ENCODE measurements around the gene HPCAL1.

HPCAL1 gene

DNA sequence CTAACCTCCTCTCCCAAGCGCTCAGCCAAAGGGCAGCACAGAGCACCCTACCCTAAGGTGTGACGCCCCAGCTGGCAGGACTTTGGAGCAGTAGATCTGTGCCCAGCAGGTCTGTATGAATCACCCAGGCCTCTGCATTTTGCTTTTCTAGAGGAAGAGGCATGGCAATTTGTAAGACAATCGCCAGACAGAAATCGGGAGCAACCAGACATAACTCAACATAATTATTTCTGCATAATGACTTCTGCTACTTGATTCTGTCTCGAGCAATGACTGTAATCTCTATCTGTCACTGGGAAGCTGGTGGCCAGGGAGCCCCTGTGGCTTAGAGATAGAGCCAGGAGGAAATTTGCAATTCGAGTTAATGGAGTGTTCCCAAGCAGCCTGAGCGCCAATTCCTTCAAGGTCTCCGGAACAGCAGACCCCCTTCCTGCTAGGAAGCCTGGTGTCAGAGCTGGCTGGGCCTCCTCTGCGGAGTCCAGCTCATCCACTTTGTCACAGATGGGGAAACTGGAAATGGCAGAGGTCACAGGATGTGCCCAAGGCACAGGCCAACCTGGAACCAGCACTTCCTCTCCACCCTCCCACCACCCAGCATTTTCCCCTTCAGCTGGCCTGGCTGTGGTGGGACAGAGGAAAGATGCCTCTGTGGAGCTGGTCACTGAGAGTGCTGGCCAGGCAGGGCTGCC lies 90.4 kb downstream of the HPCAL1 start:
- no peak for DNase-seq

DNA sequence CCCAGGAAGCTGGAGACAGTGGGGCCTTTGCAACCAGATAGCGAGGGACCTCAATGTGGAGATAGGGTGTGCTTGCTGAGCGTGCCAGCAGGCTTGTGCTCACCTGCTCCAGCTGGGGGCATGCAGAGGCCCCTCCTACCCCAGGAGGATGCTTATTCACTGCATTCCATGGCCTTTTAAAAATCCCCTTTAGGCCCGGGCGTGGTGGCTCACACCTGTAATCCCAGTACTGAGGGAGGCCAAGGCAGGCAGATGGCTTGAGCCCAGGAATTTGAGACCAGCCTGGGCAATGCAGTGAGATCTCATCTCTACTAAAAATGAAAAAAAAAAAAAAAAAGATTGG lies 90.9 kb downstream of the HPCAL1 start:
- DNase-seq, result no peak

DNA sequence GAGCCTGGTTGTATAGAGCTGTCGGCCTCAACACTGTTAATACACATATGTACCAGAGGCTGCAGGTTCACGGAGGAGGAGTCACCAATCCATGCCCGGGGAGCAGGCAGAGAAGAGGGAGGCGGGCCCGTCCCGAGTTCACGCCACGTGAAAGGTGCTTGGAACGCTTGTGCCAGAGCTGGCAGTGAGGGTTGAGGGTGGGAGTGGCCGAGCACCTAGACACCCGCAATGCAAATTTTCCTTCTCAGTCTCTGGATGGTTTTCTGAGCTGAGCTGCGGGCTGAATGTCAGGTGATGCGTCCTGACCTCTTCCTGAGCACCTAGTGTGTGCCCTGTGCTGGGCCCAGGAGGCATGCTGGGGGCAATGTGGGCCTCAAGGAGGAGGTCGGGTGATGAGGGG lies 93.2 kb downstream of the HPCAL1 start:
- DNase-seq, result no peak

DNA sequence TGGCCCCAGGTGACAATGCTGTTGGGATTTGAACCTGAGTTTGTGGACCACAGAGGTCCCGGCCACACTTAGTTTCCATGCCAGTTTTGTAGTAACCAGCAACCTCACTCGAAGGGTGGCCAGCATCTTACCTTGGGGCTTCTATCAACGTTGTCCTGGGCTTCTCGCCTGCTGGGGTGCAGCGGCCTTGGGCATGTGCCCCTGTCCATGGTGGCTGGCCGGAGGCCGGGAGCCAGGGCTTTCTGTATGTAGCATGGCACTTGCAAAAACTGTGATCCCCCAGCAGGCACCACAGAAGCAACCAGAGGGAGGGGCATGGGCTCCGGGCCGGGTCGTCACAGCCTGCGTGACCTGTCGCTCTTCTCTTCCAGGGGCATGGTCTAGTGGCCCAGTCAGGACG lies 93.8 kb downstream of the HPCAL1 start:
- DNase-seq, result no peak

DNA sequence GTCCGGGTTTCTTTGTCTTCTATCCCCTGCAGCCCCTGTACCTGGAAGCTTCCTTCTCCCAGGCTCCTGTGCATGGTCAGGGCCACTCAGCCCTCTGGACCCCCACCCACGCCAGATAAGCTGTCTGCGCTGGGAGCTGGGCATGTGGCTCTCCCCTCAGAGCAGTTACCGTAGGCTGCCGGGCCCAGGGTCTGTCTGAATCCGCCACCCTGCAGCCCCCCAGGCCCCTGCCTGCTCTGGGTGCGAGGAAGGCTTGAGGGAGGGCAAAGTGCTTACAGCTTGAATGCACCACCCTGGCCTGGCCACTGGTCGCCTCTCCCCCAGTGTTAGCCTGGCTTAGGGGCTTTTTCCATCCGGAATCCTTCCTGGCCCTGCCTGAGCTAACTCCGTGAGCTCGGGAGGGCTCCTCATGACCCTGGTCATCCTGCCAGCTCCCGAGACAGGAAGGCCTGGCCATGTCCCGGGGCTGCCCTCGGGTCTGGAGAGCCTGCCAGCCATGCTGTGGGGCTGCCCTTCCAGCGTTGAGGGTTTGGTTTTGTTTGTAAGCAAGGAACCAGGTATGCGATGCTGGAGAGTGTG lies 94.7 kb downstream of the HPCAL1 start:
- DNase-seq, result no peak

DNA sequence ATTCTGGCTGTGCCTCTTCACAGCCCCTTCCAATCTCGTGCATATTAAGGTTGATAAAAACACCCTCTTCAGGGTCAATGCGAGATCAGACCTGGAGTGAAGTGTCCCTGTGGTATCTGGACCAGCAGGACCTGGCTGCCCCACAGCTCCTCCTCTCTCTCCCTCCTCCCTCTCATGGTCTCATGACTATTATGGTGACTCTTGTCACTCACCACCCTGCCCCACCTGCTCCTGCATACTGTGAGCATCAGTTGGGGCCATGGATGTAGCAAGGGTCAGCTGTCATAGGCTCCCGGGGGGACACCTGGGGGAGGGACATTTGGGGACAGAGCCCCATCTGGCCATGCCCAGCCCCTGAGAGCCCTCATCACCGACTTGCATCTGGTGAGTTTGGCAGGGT lies 95.2 kb downstream of the HPCAL1 start:
- peak; percentile 65 for DNase-seq

DNA sequence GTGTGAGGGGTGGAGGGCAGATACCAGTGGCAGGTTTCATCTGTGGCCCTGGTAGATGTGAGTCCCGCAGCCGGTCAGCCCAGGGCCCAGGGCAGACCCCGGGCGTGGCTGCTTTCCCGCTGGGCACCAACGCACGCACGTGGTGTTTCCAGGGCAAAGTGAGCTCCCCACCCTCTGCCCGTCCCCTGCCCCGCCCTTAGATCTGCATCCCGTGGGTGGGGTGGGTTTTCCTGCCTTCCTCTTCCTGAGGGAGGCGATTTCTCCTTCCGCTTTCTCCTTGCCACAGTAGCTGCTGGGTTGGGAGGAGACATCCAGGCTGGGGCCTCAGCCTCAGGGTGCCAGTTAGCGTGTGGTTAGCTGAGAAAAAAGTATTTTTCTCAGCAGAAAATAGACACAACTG lies 95.8 kb downstream of the HPCAL1 start:
- DNase-seq, result no peak

DNA sequence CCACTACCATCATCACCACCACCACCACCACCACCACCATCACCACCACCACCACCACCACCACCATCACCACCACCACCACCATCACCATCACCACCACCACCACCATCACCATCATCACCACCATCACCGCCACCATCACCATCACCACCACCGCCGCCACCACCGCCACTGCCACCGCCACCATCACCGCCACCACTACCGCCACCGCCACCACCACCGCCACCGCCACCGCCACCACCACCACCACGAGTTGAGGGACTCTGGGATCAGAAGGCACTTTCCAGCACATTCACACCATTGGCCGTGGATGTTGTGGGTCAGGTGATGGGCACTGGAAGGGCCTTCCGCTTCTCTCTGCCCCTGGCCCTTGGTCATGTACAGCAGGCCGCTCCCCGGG lies 96.7 kb downstream of the HPCAL1 start:
- DNase-seq, result no peak

DNA sequence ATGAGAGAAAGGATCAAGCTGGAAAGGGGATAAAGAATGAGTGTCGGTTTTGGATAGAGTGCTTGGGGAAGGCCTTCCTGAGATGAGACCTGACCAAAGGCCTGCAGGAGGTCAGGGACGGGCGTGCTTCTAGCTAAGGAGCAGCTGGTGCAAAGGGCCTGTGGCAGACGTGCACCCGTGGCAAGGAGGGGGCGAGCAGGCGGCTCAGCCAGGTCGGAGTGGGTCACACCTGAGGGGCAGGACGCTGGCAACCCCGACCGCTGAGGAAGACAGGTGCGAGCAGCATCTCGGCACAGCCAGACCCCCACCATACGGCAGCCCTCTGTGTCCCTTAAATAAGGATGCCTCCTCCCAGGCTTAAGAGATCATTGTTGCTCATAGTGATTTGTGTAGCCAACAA lies 97.3 kb downstream of the HPCAL1 start:
- DNase-seq, result no peak

DNA sequence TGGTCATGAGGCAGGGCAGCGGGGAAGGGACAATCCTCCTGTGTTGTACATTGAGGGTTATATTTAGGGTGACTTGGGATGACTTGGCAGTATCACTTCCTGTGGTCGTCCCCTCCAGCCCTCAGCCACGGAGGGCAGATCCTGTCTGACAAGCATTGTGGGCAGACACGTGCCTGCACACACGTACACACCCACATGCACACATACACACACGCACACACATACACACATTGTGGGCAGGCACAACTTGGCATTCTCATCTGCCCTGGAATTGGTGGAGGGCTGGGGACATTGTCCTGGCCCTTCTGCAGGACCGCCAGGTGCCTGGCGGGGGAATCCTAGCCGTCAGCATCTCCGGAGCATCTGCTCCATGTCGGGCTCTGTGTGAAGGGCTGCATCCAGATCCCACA lies 97.9 kb downstream of the HPCAL1 start:
- no peak for DNase-seq

DNA sequence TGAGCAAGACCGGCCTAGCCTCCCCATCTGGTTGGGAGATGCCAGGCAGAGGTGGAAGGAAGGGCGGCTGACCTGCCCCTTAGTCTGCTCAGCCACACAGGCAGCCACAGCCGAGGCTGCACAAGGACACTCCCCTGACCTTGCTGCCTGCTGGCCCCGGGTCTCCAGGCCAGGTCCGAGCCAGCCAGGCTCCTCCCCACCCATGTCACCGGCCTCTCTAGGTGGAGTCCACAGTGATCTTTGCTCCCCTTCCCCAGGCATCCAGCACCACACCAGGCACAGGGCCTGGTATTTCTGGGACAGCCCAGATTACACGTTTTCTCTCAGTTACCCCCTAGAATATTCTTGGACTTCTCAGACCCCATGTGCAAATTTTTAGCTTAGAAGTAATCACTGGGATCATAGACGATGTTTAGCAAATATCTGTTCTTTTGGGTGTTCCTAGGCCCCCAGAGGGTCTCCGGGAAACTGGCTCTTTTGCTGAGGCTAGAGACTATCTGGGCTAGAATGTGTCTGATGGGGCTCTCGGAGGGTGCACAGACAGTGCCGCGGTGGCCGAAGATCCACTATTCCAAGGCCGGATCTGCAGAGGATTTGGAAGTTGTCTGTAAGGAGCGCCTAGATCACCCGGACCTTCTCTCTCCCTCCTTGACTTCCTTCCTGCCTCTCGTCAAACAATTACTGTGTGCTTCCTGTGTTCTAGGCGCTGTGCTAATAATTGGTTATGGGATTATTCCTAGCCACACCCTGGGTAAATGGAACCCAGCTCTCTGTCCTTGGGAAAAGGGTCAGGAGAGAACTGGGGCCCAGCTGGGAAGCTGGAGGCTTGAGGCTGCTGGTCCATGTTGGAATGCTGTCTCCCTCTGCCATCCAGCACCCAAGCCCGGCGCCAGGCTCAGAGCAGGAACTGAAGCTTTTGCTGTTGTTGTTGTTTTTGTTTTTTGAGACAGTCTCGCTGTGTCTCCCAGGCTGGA lies 98.6 kb downstream of the HPCAL1 start:
- no peak for DNase-seq

DNA sequence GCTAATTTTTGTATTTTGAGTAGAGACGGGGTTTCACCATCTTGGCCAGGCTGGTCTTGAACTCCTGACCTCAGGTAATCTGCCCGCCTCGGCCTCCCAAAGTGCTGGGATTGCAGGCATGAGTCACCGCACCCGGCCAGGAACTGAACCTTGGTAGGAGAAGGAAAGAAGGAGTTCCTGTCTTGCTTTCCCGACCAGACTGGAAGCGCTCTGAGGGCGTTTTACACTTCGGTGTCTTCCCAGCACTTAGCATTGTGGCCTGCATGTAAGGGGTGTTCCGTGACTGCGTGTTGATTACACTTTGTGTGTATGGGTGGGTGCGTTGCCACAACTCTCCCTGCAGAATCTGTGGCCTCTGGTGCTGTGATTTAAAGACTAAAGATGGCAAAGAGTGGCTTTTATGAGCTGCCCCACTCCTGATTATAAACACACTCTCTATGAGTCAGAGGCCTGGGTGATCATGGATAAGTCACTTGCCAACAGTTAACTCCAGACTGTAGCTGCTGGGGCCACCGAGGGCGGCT lies 99.4 kb downstream of the HPCAL1 start:
- no peak for DNase-seq

DNA sequence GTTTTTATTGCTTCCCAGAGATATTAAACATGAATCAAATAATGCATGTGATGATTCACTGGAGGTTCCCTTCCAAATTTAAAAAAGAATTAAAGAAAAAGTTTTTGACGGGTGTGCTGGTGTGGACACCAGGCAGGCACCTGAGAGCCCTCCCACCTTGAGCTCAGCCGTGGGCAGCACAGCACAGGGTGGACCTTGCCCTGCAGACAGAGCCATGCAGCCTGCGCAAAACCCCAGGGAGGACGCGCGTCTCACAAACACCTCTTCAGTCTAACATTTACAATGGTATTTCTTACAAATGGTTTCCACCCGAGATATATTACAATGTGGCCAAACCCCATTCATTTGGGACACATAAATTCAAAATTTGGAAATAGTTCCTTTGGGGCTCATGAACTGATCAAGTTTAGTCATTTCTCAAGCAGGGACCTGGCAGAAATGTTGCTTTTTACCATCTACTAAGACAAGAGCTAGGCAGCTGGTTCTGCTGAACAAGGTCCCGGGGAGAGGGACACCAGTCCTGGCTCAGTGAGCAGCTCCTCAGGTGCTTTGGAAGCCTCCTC lies 100.0 kb downstream of the HPCAL1 start:
- no peak for DNase-seq

DNA sequence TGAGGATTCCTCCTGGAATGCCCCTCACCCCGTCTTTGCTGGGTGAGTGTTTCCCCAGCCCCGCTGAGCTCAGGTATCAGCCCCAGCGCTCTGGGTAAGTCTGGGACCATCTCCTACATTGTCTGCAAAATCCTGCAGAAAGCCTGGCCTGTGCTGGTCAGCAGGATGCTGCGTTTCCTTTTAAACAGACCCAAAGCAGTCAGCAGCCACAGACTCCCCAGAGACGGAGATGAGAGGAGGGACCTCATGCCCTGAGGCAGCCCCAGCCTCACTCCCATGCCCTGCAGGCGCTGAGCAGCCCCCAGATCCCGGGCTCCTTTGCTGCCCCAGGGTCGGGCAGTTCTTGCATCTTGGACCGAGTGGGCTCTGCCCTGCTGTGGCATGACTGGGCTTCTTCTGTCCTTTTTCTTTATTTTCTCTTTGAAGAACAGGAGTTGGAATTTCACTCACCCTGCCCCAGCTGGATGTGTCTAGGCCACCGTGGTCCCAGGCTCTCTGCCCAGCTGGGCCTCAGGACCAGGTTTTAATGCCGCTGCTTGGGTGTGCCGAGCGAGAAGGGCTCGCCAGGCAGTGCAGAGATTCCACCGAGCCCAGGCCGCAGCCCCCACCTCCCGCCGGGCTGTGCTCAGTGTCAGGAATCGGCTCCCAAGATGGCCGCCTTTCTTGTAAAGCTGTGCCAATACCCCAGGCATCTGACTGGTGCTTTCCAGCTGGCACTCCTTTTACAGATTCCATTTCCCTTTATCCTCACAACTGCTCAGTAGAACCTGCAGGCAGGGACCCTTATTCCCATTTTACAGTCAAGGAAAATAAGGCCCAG lies 101.8 kb downstream of the HPCAL1 start:
- DNase-seq, result no peak

DNA sequence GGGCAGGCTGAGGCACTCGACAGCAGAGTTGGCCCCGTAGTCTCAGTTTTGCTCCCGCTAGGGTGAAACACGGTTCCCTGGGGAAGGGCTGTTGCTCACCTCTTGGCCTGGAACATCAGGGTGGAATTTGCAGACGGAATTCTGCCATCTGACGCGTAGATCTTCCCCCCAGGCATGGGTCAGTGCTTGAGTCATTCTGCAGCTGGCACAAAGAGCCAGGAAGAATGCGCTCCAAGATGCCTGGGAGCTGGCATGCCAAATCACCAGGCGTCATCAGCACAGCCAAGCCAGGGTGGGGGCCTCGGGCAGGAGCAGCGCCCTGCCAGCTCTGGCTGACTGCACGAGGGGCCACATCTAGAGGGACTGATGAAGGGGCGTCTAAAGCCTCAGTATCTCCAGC lies 102.7 kb downstream of the HPCAL1 start:
- no peak for DNase-seq

DNA sequence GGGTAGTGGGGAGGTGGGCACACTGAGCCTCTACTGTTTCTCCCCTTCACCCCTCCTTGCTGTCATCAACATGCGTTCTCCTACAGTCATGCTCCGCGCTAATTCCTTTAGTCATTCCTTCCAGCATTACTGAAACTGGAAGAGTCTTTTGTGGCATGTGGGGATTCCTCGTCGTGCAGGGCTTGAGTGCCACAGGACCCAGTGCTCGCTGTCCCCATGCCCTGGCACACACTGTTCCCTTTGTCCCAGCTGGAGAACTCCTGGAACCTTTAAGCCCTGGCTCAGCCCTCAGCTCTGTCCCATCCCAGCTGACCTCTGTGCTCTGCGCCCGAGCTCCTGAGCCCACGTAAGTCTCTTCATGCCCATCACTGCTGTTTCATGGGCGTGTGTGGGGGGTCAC lies 103.3 kb downstream of the HPCAL1 start:
- DNase-seq, result no peak

DNA sequence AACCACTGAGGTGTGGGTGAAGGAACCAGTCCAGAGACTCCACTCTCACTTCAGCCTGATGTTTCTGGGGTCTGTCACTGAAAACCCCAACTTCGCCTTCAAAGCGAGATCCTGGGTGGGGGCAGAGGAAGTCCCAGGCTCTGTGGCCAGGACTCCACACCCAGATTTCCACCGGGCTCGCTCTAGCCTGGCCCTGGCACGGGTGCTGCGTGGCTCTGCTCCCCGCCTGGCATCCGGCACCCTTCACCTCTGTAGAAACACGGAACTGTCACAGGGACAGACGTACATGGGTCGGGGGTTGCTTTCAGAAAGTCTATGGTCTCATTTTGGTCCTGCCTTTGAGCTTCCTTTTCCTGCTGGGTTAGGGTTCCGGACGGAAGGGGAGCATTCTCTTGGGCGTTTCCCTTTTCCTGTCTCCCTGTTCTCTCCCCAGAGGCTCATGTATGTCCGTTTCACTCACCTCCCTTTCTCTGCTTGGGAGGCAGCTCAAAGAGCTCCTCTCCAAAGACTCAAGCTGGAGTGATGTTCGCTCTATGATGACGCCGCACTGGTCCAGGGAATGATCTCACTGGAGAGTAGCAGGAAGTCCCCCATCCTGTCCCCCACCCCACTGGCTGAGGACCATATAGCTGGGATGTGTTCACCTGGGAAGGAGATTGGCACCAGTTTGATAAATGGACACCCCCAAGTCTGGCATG lies 103.9 kb downstream of the HPCAL1 start:
- DNase-seq, result no peak

DNA sequence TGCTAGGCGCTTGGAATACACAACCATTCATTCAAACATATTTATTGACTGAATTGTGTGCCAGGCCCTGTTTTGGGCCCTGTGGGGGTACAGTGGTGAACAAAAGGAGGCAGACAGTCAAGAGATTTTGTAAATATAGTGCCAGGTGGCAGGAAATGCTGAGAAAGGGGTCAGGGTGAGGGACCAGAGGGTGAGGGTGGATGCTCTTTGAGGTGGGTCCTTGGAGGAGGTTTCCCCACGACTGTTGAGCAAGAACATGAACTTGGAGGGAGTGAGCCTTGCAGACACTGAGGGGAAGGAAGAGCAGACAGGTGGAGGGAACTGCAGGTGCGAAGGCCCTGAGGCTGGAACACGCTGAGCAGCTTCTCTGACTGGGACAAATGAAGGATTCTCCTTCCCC lies 104.7 kb downstream of the HPCAL1 start:
- no peak for DNase-seq

DNA sequence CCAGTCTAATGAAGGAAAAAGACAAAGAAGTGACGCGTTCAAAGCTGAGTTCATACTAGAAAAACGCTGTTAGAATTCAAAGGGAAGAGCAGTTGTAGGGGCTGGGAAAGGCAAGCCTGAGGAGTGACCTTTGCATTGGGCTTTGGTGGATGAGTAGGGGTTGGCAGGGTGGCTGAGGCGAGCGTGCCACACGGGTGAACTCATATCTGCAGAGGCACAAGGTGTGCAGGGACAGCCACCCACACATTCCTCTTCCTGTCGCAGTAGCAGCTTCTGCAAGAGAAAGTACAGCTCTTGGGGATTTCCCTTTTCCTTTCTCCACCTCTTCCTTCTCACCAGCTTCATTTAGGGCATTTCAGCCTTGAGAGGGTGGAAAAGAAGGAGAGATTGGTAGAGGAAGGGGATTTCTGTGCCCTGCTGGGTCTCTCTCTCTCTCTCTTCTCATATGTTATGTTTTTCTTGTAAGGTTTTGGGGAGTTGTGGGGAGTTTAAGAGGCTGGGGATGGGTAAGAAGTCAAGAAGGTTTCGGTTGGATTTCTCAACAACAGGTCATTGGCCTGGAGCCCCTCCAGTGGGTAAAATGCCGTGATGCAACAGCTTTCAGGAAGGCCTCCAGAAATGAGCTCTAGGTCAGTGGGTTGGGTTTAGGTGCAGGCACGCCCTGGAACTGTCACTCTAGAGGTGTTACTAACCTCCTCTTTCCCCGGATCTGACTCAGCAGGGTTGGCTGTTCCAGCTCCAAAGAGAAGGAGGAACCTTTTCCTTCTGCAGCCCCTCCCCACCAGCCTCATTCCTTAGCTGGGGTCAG lies 105.3 kb downstream of the HPCAL1 start:
- no peak for DNase-seq

DNA sequence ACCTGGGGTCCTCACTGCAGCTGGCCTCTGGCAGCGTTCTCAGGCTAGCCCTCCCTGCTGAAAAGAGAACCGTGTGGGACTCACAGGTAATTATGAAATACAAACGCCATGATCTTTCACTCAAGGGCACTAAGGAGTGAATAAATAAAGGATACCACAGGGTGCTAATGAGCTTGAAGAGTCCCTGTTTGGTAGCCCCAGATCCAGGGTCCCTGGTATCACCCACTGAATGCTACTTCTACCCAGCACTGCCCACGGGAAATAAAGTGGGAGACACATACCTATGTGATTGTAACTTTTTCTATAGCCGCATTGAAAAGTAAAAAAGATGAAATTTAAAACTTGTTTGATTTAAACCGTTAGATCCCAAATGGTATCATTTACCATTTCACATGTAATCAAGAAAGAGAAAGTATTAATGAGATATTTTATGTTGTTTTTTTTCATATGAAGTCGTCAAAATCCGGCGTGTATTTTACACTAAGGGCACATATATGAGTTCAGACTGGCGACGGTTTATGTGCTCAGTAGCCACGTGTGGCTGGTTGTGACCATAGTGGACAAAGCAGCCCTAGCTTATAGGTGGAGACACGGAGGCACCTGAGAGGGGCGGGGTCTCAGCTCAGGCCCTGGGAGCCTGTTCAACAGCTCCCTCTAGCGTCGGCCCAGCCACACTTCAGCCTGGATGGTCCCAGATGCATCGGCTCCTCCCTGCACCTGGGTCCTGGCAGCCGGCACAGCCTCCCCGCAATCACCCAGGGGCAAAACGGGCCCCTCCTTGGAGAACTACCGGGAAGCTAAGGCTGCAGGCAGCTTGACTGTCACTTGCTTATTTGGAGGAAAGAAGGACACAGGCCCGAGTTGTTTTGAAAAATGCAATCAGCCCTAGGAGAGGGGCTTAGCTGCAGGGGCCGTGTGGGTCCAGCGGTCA lies 106.2 kb downstream of the HPCAL1 start:
- no peak for DNase-seq
